ENCODE results near the gene ARL4D.
"Not testable (repeated sequence)": the region's sequence is repeated elsewhere in the genome, so short reads cannot be mapped to it uniquely, and the experiment has no call there.

Gene ARL4D

GRCh38 chr17:43398724-43399595 lies at the start of gene ARL4D:
Gene ARL4D, plus strand, starts transcription at chr17:43398993. Its CDS starts 740 bp downstream, at chr17:43399733.
- peak; percentile 65 to 73 for DNase-seq (ENCODE audit: low read depth in 2 of 2, low spot score in 1 of 2)

GRCh38 chr17:43349142-43349541 lies 49.7 kb upstream of the ARL4D start:
- DNase-seq (ENCODE audit: low read depth in 2 of 2, low spot score in 1 of 2), result no peak

- no peak for DNase-seq (ENCODE audit: low read depth in 2 of 2, low spot score in 1 of 2)
Observed at GRCh38 chr17:43350888-43351361, 47.9 kb upstream of the ARL4D start.

GRCh38 chr17:43351691-43352090 lies 47.1 kb upstream of the ARL4D start:
- no peak for DNase-seq (ENCODE audit: low read depth in 2 of 2, low spot score in 1 of 2)

- DNase-seq (ENCODE audit: low read depth in 2 of 2, low spot score in 1 of 2), result no peak
Observed at GRCh38 chr17:43352579-43353331, 46.0 kb upstream of the ARL4D start.

GRCh38 chr17:43353393-43353792 lies 45.4 kb upstream of the ARL4D start:
- DNase-seq (ENCODE audit: low read depth in 2 of 2, low spot score in 1 of 2), result no peak

- DNase-seq (ENCODE audit: low read depth in 2 of 2, low spot score in 1 of 2), result no peak
Observed at GRCh38 chr17:43354371-43354770, 44.4 kb upstream of the ARL4D start.

GRCh38 chr17:43356450-43356849 lies 42.3 kb upstream of the ARL4D start:
- DNase-seq (ENCODE audit: low read depth in 2 of 2, low spot score in 1 of 2), result no peak

GRCh38 chr17:43356999-43357398 lies 41.8 kb upstream of the ARL4D start:
- DNase-seq (ENCODE audit: low read depth in 2 of 2, low spot score in 1 of 2), result no peak

GRCh38 chr17:43359469-43360110 lies 39.2 kb upstream of the ARL4D start:
- DNase-seq (ENCODE audit: low read depth in 2 of 2, low spot score in 1 of 2), result no peak

- peak; percentile 41 to 55 for DNase-seq (ENCODE audit: low read depth in 2 of 2, low spot score in 1 of 2)
Observed at GRCh38 chr17:43360376-43360738, 38.4 kb upstream of the ARL4D start.

GRCh38 chr17:43360739-43361505 lies 37.9 kb upstream of the ARL4D start:
- peak; percentile 84 to 89 for DNase-seq (ENCODE audit: low read depth in 2 of 2, low spot score in 1 of 2)

GRCh38 chr17:43363181-43363925 lies 35.4 kb upstream of the ARL4D start:
- no peak for DNase-seq (ENCODE audit: low read depth in 2 of 2, low spot score in 1 of 2)

GRCh38 chr17:43363926-43364285 lies 34.9 kb upstream of the ARL4D start:
- no peak for DNase-seq (ENCODE audit: low read depth in 2 of 2, low spot score in 1 of 2)

- DNase-seq (ENCODE audit: low read depth in 2 of 2, low spot score in 1 of 2), result no peak
Observed at GRCh38 chr17:43365356-43365755, 33.4 kb upstream of the ARL4D start.

- not testable (repeated sequence) for DNase-seq (ENCODE audit: low read depth in 2 of 2, low spot score in 1 of 2)
Observed at GRCh38 chr17:43365921-43366320, 32.9 kb upstream of the ARL4D start.

- no peak for DNase-seq (ENCODE audit: low read depth in 2 of 2, low spot score in 1 of 2)
Observed at GRCh38 chr17:43366891-43367736, 31.7 kb upstream of the ARL4D start.

- no peak for DNase-seq (ENCODE audit: low read depth in 2 of 2, low spot score in 1 of 2)
Observed at GRCh38 chr17:43367737-43368242, 31.0 kb upstream of the ARL4D start.
